Tibial artery (tissue), 4 donors: ENCODE measurements around the gene HSPE1.

Experiments used
- DNase-seq, 2 donors: peaks; one replicate each; pipeline ENCODE4 v3.0.0-alpha.2; 2019
- H3K27ac ChIP-seq, 2 donors: fragments of 200-600 bp; sonication (generic) in 1 of 2; 1 replicate in 1 of 2; 2 replicates in 1 of 2; pipeline ENCODE4 v1.5.1; 2018 to 2019; ENCODE audit warnings: mild to moderate bottlenecking in 1 of 2
- H3K27me3 ChIP-seq, 2 donors: fragments of 200-600 bp; sonication (generic) in 1 of 2; one replicate each; pipeline versions ENCODE4 v1.5.1 to v1.6.0; 2016 to 2019
- H3K36me3 ChIP-seq, 3 donors: fragments of 200-600 bp; sonication (generic) in 2 of 3; one replicate each; pipeline ENCODE4 v1.5.1; 2016 to 2019; ENCODE audit warnings: mild to moderate bottlenecking in 2 of 3
- H3K4me1 ChIP-seq, 4 donors: fragments of 200-600 bp; sonication (generic) in 2 of 4; 1 replicate in 3 of 4; 2 replicates in 1 of 4; pipeline ENCODE4 v1.5.1; 2016 to 2019
- H3K4me3 ChIP-seq, 2 donors: fragments of 200-600 bp; sonication (generic) in 1 of 2; 1 replicate in 1 of 2; 2 replicates in 1 of 2; pipeline ENCODE4 v1.5.1; 2018 to 2019; ENCODE audit warnings: mild to moderate bottlenecking in 2 of 2
- H3K9me3 ChIP-seq, 3 donors: fragments of 200-600 bp; sonication (generic) in 1 of 3; one replicate each; pipeline ENCODE4 v1.5.1; 2016 to 2019
- CTCF ChIP-seq, 2 experiments: fragments of 200-600 bp in 1 of 2; fragments of 450-650 bp in 1 of 2; IDR thresholded peaks; one replicate each; pipeline ENCODE4 v1.5.1; 2017 to 2019; ENCODE audit warnings: antibody characterized with exemption in 2 of 2, mild to moderate bottlenecking in 1 of 2, moderate library complexity in 1 of 2
- intact Hi-C: fragments of 100-400 bp; cut with DNase I; formaldehyde crosslinking; loops from one replicate; pipeline ENCODE4 v1.15.0; 2023; ENCODE audit warnings: low total_unique reads

The HSPE1 gene

GRCh38 chr2:197515739-197516392 lies 15.7 kb downstream of the HSPE1 start, which contains the start of gene MOB4:
TSS of gene MOB4 (plus strand) at chr2:197516066. CDS start at chr2:197516087, 21 bp downstream.
- Histone ChIP-seq H3K27ac (peak within 1 kb of the TSS; percentile 92 to 94), H3K9me3 (no peaks in the 10 kb centered on the region), H3K36me3 (no peaks in the 10 kb centered on the region), H3K4me3 (peak within 1 kb of the TSS; percentile 90 to 93), H3K27me3 (no peaks in the 10 kb centered on the region), H3K4me1 (peaks cover 0 to 37% (median 14%) of the 10 kb centered on the region in 4 donors)
- intact Hi-C loops, result no loop called here
- TF ChIP-seq CTCF (IDR thresholded peaks at IDR 0.05), result no peak
- DNase-seq, result peak; percentile 93 to 98

- Histone ChIP-seq H3K9me3 (no peaks in the 10 kb centered on the region), H3K4me1 (peaks cover 0 to 37% (median 14%) of the 10 kb centered on the region in 4 donors), H3K4me3 (peak overlapping the region; percentile 90 to 93), H3K36me3 (no peaks in the 10 kb centered on the region), H3K27me3 (no peaks in the 10 kb centered on the region), H3K27ac (peak overlapping the region; percentile 92 to 94)
- no peak for TF ChIP-seq CTCF (IDR thresholded peaks at IDR 0.05)
- intact Hi-C loops, result no loop called here
- DNase-seq, result peak; percentile 35 to 67
These were observed 16.2 kb downstream of the HSPE1 start for GRCh38 chr2:197516393-197516761.

- no peak for TF ChIP-seq CTCF (IDR thresholded peaks at IDR 0.05)
- peak overlapping the region; percentile 90 to 93 for H3K4me3 ChIP-seq
- intact Hi-C loops, result no loop called here
- no peaks in the 10 kb centered on the region for H3K27me3 ChIP-seq
- H3K36me3 ChIP-seq, result no peaks in the 10 kb centered on the region
- H3K9me3 ChIP-seq, result no peaks in the 10 kb centered on the region
- H3K4me1 ChIP-seq, result peaks cover 0 to 37% (median 14%) of the 10 kb centered on the region in 4 donors
- no peak for DNase-seq
- H3K27ac ChIP-seq, result peak overlapping the region; percentile 92 to 94
These were observed 17.0 kb downstream of the HSPE1 start for GRCh38 chr2:197517150-197517549.

- peaks cover 27 to 57% (median 40%) of the 10 kb centered on the region in 3 donors for H3K36me3 ChIP-seq
- TF ChIP-seq CTCF (IDR thresholded peaks at IDR 0.05), result no peak
- no peak for DNase-seq
These were observed 38.2 kb downstream of the HSPE1 start for GRCh38 chr2:197538412-197538811.

GRCh38 chr2:197539734-197540133 lies 39.6 kb downstream of the HSPE1 start:
- TF ChIP-seq CTCF (IDR thresholded peaks at IDR 0.05), result no peak
- no peaks in the 10 kb centered on the region for H3K9me3 ChIP-seq
- intact Hi-C loops, result no loop called here
- no peak for DNase-seq
- H3K36me3 ChIP-seq, result peaks cover 36 to 71% (median 42%) of the 10 kb centered on the region in 3 donors
- no peaks in the 10 kb centered on the region for H3K27me3 ChIP-seq
- no peaks in the 10 kb centered on the region for H3K4me1 ChIP-seq
- no peak overlapping the region for H3K27ac ChIP-seq
- no peak overlapping the region for H3K4me3 ChIP-seq

More at GRCh38 chr2:197538412-197538811, 38.2 kb downstream of the HSPE1 start:
- Histone ChIP-seq H3K27ac (no peak overlapping the region), H3K27me3 (no peaks in the 10 kb centered on the region), H3K9me3 (no peaks in the 10 kb centered on the region), H3K4me1 (no peaks in the 10 kb centered on the region), H3K4me3 (no peak overlapping the region)
- intact Hi-C loops, result no loop called here
